ENCODE data around the gene MX1.

The MX1 gene

DNA sequence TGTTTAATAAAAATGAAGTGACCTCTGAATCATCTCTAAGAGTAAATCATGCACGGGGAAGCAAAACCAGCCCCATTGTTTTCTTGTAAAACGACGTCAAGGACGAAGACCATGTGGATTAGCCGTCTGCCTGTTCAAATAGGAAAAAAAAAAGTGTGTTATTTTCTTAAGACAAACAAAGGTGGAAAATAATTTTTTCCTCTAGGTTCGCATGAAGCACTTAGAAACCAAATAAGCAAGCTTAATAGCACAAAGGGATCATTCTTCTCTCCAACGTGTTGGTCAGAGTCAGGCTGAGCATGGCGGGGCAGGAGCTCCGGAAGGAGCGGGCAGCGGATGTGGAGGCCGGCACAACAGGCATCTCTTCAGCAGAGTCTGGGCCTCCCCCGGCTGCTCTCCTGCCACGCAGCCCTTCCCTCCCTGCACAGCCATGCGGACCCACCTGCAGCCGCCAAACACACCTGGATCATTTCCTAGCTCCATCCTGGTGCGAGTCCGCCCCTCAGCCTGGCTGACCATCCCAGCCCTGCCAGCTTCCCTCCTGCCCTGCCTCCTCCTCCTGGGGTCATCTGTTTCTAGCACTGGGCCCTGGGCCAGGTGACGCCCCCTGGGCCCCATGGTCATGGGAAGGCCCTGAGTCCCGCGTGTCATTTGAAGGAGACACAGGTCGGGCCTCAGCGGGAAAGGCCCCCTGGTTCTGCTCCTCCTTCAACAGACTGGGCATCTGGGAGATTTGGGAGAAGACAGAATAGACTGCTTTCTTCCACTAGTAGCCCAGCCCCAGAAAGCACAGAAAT, 40.2 kb downstream of the MX1 start:
- TF ChIP-seq, protein P1, sequence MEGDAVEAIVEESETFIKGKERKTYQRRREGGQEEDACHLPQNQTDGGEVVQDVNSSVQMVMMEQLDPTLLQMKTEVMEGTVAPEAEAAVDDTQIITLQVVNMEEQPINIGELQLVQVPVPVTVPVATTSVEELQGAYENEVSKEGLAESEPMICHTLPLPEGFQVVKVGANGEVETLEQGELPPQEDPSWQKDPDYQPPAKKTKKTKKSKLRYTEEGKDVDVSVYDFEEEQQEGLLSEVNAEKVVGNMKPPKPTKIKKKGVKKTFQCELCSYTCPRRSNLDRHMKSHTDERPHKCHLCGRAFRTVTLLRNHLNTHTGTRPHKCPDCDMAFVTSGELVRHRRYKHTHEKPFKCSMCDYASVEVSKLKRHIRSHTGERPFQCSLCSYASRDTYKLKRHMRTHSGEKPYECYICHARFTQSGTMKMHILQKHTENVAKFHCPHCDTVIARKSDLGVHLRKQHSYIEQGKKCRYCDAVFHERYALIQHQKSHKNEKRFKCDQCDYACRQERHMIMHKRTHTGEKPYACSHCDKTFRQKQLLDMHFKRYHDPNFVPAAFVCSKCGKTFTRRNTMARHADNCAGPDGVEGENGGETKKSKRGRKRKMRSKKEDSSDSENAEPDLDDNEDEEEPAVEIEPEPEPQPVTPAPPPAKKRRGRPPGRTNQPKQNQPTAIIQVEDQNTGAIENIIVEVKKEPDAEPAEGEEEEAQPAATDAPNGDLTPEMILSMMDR (IDR thresholded peaks at IDR 0.05; ENCODE audit: low read depth, low read length), result no peak
- H3K9me3 ChIP-seq, result no peaks in the 10 kb centered on the region; the same call in 1 of the 2 replicates
- no peaks in the 10 kb centered on the region for H3K36me3 ChIP-seq
- no peak for DNase-seq
- no peak overlapping the region for H3K4me3 ChIP-seq (ENCODE audit: low read depth, low read length)
- no peaks in the 10 kb centered on the region for H3K27me3 ChIP-seq
- H3K4me1 ChIP-seq, result no peaks in the 10 kb centered on the region

DNA sequence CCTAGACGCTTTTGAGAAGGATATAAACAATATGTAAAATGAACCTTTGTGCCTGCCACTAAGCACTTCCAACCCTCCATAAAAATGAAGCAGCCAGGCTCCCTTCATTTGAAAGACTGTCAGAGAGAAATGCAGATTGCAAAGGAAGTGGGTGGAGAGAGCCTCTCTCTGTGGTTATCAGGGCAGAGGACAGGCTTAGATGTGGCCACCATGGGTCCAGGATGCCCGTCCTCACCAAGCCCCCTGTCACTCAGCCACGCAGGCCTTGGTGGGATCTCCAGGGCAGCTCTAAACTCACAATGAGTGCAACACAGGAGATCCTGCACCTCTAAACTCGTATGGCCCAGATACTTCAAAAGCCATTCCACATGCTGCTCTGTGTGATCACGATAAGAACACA, 44.0 kb downstream of the MX1 start:
- no peaks in the 10 kb centered on the region for H3K4me1 ChIP-seq
- TF ChIP-seq, protein P1 (IDR thresholded peaks at IDR 0.05; ENCODE audit: low read depth, low read length), result no peak
- no peak for DNase-seq
- H3K27me3 ChIP-seq, result no peaks in the 10 kb centered on the region
- peaks cover 2% of the 10 kb centered on the region; the same call in 1 of the 2 replicates for H3K9me3 ChIP-seq
- H3K36me3 ChIP-seq, result no peaks in the 10 kb centered on the region
- H3K4me3 ChIP-seq (ENCODE audit: low read depth, low read length), result no peak overlapping the region

DNA sequence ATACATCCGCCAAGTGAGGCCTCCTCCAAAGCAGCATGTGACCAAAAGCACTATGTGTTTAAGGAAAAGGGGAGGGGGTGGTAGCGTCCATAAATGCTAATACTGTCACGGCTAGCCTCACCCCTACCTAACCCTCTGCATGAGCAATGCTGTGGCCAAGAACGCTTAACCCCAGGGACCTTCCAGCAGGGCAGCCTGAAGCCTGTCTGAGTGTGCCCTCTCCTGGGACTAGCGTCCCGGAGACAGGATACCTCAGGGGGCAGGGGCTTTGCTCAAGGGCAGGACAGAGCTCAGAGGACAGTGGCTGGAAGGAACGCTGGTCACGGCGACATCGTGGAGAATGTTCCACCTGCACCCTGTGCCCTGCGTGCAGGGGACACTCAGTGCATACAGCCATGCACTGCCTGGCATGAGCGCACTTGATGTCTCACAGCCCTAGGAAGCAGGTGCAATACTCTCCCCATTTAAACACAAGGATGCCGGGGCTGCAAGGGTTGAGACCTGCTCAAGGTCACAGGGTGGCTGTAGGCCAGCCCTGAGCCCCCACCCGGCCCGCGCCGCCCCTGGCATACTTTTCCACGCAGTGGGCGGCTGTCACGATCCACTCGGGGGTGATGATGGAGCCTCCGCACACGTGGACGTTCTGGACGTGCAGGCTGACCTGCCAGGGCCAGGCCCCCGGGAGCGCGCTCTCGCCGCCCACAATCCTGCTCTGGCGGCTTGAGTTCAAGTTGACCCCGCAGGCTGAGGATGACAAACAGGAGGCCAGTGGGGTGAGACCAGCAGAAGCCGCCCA, 46.9 kb downstream of the MX1 start:
- TF ChIP-seq, protein P1 (IDR thresholded peaks at IDR 0.05; ENCODE audit: low read depth, low read length), result no peak
- DNase-seq, result no peak
- no peaks in the 10 kb centered on the region for H3K36me3 ChIP-seq
- H3K4me1 ChIP-seq, result no peaks in the 10 kb centered on the region
- H3K4me3 ChIP-seq (ENCODE audit: low read depth, low read length), result no peak overlapping the region
- H3K27me3 ChIP-seq, result no peaks in the 10 kb centered on the region
- peaks cover 2% of the 10 kb centered on the region; the same call in 1 of the 2 replicates for H3K9me3 ChIP-seq

DNA sequence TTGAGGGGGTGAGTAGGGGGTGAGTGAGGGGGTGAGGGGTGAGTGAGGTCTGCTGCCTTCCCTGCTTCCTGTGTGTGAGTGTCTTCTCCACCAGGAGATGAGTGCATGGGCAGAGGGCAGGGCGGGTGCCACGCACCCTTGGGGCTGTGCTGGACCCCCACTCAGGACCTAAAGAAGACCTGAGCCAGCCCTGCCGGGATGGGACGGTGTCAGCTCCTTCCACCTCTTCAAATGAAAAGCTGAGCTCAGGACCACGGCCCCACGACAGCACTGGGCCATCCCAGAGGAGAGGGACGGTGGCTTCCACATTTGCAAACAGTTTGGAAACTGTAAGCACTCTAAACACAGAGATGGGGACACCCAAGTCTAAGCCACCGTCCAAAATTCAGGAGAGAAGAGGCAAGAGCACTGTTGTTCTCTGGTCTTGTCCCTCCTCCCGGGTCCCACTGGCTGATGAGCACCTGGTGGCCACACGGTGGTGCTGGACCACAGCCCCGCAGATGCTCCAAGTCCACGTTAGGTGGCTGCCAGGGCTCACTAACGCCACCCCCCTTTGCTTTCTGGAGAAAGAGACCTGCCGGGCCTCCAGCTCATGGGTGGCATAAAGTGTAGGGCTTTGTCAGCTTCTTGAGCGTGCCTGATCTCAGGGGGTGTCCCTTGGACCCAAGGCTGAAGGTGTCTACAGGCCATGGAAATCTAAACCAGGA, 49.8 kb downstream of the MX1 start:
- no peaks in the 10 kb centered on the region for H3K27me3 ChIP-seq
- no peaks in the 10 kb centered on the region for H3K36me3 ChIP-seq
- no peaks in the 10 kb centered on the region for H3K4me1 ChIP-seq
- H3K4me3 ChIP-seq (ENCODE audit: low read depth, low read length), result no peak overlapping the region
- peaks cover 2% of the 10 kb centered on the region; the same call in 1 of the 2 replicates for H3K9me3 ChIP-seq
- TF ChIP-seq, protein P1 (IDR thresholded peaks at IDR 0.05; ENCODE audit: low read depth, low read length), result no peak
- no peak for DNase-seq

DNA sequence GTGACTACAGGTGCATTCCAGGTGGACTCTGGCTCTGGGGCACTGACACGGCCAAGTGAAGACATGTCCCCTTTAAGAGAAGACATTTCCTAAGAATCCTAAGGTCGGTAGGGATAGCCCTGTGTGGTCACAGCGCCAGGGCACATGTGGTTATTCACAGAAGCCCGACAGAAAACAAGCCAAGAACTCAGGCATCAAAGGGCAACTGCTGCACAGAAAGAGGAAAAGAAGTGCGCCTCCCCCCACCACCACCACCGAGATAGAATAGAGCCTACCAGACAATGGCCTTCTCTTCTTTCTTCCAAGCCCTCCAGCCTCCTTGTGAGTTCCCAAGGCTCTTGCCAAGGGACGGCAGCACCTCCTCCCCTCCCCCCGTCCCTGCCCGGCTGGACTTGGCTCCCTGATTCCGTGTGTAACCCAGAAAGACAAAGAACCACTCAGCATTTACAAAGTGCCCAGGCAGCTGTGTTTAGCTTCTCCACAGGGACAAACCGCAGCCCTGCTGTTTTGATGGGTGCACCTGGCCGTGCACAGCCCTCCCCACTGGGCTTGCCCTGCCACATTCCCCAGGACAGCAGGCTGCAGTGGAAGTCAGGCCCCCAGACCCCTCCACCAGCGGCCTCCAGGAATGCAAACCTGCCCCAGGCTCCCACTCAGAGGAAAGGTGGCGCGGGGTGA, 51.7 kb downstream of the MX1 start:
- no peaks in the 10 kb centered on the region for H3K4me1 ChIP-seq
- no peaks in the 10 kb centered on the region for H3K27me3 ChIP-seq
- DNase-seq, result no peak
- peaks cover under 1% of the 10 kb centered on the region; the same call in 1 of the 2 replicates for H3K9me3 ChIP-seq
- H3K4me3 ChIP-seq (ENCODE audit: low read depth, low read length), result no peak overlapping the region
- H3K36me3 ChIP-seq, result no peaks in the 10 kb centered on the region
- TF ChIP-seq, protein P1 (IDR thresholded peaks at IDR 0.05; ENCODE audit: low read depth, low read length), result no peak

Data from BE2C (cell line).